ENCODE data around the gene TACC2.
"Not testable (repeated sequence)": the region's sequence is repeated elsewhere in the genome, so short reads cannot be mapped to it uniquely, and the experiment has no call there.

Gene TACC2

DNA sequence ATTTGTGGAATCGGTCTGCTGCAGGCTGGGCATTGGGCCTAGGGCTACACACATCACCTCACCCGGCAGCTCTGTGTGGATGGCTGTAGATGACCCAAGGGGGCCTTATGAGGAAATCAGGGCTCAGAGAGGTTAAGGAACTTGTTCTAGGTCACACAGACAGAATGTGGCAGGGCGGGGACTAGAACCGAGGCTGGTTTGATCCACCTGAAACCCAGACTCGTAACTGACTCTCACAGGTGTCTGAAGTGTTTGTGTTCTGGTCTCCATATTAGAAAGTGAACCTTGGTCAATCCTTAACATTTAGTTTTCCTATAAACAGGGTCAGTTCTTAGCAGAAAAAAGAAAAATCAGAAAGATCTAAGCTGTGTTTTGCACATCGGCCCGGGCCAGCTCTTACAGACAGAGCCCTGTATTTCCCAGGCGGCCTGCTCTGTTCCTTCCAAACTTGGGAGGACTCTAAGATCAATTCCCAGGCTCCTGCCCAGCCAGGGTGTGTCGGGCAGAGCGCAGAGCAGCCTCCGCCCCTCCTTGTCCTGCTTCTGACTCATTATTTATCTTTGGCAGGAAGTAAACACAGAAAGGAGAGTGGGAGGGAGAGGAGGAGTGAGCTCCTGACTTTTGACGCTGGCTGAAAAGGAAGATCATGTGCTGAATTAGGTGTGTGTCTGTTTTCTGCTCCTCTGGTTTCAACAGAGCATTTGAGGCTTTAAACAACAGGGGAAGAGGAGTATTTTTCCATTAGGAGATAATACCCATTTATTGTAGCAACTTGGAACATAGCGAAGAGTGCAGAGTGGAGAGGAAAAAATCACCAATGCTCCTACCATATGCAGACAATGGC lies 74.1 kb downstream of the TACC2 start:
- ATAC-seq: peak; percentile 99
- TF ChIP-seq, protein P1, sequence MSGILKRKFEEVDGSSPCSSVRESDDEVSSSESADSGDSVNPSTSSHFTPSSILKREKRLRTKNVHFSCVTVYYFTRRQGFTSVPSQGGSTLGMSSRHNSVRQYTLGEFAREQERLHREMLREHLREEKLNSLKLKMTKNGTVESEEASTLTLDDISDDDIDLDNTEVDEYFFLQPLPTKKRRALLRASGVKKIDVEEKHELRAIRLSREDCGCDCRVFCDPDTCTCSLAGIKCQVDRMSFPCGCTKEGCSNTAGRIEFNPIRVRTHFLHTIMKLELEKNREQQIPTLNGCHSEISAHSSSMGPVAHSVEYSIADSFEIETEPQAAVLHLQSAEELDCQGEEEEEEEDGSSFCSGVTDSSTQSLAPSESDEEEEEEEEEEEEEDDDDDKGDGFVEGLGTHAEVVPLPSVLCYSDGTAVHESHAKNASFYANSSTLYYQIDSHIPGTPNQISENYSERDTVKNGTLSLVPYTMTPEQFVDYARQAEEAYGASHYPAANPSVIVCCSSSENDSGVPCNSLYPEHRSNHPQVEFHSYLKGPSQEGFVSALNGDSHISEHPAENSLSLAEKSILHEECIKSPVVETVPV (CRISPR knock-in tag; IDR thresholded peaks at IDR 0.05): no peak
- TF ChIP-seq ARNTL (CRISPR knock-in tag; IDR thresholded peaks at IDR 0.05; ENCODE audit: borderline replicate concordance, low read depth): no peak
- no peak for TF ChIP-seq BACH2 (CRISPR knock-in tag; IDR thresholded peaks at IDR 0.05; ENCODE audit: borderline replicate concordance)
- TF ChIP-seq ZC3H10 (CRISPR knock-in tag; IDR thresholded peaks at IDR 0.05): no peak
- no peak for TF ChIP-seq SNAI2 (CRISPR knock-in tag; IDR thresholded peaks at IDR 0.05)
- TF ChIP-seq TOX (CRISPR knock-in tag; IDR thresholded peaks at IDR 0.05; ENCODE audit: borderline replicate concordance): no peak
- no peak for TF ChIP-seq ESRRG (CRISPR knock-in tag; IDR thresholded peaks at IDR 0.05)
- no peak for TF ChIP-seq TCF4 (CRISPR knock-in tag; IDR thresholded peaks at IDR 0.05; ENCODE audit: borderline replicate concordance)
- TF ChIP-seq ZFP30 (CRISPR knock-in tag; IDR thresholded peaks at IDR 0.05): no peak
- no peak for TF ChIP-seq CSDC2 (CRISPR knock-in tag; IDR thresholded peaks at IDR 0.05)
- TF ChIP-seq OSR1 (CRISPR knock-in tag; IDR thresholded peaks at IDR 0.05): no peak

DNA sequence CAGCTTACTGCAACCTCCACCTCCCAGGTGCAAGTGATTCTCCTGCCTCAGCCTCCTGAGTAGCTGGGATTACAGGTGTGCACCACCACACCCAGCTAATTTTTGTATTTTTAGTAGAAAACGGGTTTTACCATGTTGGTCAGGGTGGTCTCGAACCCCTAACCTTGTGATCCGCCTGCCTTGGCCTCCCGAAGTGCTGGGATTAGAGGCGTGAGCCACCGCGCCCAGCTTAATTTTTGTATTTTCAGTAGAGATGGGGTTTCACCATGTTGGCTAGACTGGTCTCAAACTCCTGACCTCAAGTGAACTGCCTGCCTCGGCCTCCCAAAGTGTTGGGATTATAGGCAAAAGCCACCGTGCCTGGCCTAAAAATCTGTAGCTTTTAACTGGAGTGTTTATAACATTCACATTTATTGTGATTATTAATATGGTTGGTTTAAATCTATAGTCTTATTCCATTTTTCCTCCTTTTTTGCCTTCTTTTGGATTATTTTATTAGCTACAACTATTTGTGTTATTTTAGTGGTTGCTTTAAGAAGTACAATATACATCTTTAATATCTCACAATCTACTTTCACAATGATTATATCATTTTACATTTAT lies 77.5 kb downstream of the TACC2 start:
- ATAC-seq: not testable (repeated sequence)

DNA sequence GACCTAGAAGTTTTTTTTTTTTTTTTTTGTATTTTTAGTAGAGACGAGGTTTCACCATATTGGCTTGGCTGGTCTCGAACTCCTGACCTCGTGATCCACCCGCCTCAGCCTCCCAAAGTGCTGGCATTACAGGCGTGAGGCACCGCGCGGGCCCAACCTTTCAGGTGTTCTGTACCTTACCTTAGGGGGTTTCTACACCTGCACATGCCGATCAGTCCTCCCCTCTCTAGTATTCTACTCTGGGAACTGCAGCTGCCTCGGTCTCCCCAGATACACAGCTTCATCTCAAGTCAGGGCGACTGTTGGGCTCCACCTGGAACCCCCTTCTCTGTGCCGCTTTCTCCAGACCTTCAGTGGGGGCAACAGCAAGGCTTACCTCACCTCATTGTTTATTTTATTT lies 79.9 kb downstream of the TACC2 start:
- TF ChIP-seq ZC3H10 (CRISPR knock-in tag; IDR thresholded peaks at IDR 0.05) (no peak), ZFP30 (CRISPR knock-in tag; IDR thresholded peaks at IDR 0.05) (no peak), TCF4 (CRISPR knock-in tag; IDR thresholded peaks at IDR 0.05; ENCODE audit: borderline replicate concordance) (no peak), GLIS3 (CRISPR knock-in tag; IDR thresholded peaks at IDR 0.05) (no peak), ARNTL (CRISPR knock-in tag; IDR thresholded peaks at IDR 0.05; ENCODE audit: borderline replicate concordance, low read depth) (no peak), TOX (CRISPR knock-in tag; IDR thresholded peaks at IDR 0.05; ENCODE audit: borderline replicate concordance) (no peak), ZFP3 (CRISPR knock-in tag; IDR thresholded peaks at IDR 0.05) (no peak), RARB (CRISPR knock-in tag; IDR thresholded peaks at IDR 0.05) (no peak), OSR1 (CRISPR knock-in tag; IDR thresholded peaks at IDR 0.05) (no peak), ZNF565 (CRISPR knock-in tag; conservative IDR thresholded peaks at IDR 0.05; ENCODE audit: low read depth) (no peak), ISL1 (CRISPR knock-in tag; IDR thresholded peaks at IDR 0.05) (no peak), ZNF8 (CRISPR knock-in tag; IDR thresholded peaks at IDR 0.05) (no peak), PPARA (CRISPR knock-in tag; IDR thresholded peaks at IDR 0.05; ENCODE audit: borderline replicate concordance) (no peak), CSDC2 (CRISPR knock-in tag; IDR thresholded peaks at IDR 0.05) (no peak), ESRRG (CRISPR knock-in tag; IDR thresholded peaks at IDR 0.05) (no peak), BACH2 (CRISPR knock-in tag; IDR thresholded peaks at IDR 0.05; ENCODE audit: borderline replicate concordance) (no peak)
- TF ChIP-seq, protein P1 (CRISPR knock-in tag; IDR thresholded peaks at IDR 0.05): no peak
- TF ChIP-seq, protein P2, sequence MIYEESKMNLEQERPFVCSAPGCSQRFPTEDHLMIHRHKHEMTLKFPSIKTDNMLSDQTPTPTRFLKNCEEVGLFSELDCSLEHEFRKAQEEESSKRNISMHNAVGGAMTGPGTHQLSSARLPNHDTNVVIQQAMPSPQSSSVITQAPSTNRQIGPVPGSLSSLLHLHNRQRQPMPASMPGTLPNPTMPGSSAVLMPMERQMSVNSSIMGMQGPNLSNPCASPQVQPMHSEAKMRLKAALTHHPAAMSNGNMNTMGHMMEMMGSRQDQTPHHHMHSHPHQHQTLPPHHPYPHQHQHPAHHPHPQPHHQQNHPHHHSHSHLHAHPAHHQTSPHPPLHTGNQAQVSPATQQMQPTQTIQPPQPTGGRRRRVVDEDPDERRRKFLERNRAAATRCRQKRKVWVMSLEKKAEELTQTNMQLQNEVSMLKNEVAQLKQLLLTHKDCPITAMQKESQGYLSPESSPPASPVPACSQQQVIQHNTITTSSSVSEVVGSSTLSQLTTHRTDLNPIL (CRISPR knock-in tag; IDR thresholded peaks at IDR 0.05; ENCODE audit: low read depth): no peak
- TF ChIP-seq, protein P3, sequence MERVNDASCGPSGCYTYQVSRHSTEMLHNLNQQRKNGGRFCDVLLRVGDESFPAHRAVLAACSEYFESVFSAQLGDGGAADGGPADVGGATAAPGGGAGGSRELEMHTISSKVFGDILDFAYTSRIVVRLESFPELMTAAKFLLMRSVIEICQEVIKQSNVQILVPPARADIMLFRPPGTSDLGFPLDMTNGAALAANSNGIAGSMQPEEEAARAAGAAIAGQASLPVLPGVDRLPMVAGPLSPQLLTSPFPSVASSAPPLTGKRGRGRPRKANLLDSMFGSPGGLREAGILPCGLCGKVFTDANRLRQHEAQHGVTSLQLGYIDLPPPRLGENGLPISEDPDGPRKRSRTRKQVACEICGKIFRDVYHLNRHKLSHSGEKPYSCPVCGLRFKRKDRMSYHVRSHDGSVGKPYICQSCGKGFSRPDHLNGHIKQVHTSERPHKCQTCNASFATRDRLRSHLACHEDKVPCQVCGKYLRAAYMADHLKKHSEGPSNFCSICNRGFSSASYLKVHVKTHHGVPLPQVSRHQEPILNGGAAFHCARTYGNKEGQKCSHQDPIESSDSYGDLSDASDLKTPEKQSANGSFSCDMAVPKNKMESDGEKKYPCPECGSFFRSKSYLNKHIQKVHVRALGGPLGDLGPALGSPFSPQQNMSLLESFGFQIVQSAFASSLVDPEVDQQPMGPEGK (CRISPR knock-in tag; IDR thresholded peaks at IDR 0.05; ENCODE audit: borderline replicate concordance): no peak
- ATAC-seq: no peak

DNA sequence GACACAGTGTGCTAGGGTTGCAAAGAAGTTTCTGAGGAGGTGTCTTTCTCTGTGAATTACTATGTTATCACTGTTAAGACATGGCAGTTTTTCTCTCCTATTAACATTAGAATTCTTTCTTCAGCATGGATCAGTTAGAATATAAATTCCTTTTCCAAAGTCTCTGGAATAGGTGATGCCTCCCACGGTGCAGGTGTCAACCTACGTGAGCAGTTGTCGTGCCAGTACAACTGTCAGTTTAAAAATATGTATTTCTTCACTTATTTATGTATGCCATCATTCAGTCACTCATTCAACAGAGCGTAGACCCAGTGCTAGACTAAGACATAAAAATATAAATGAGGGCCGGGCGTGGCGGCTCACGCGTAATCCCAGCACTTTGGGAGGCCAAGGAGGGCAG lies 83.5 kb downstream of the TACC2 start:
- TF ChIP-seq, protein P1 (CRISPR knock-in tag; IDR thresholded peaks at IDR 0.05): no peak
- TF ChIP-seq ESRRG (CRISPR knock-in tag; IDR thresholded peaks at IDR 0.05) (no peak), ZC3H10 (CRISPR knock-in tag; IDR thresholded peaks at IDR 0.05) (no peak), ZFP3 (CRISPR knock-in tag; IDR thresholded peaks at IDR 0.05) (no peak), ARNTL (CRISPR knock-in tag; IDR thresholded peaks at IDR 0.05; ENCODE audit: borderline replicate concordance, low read depth) (no peak), GLIS3 (CRISPR knock-in tag; IDR thresholded peaks at IDR 0.05) (no peak), BACH2 (CRISPR knock-in tag; IDR thresholded peaks at IDR 0.05; ENCODE audit: borderline replicate concordance) (no peak), CSDC2 (CRISPR knock-in tag; IDR thresholded peaks at IDR 0.05) (no peak), ZNF8 (CRISPR knock-in tag; IDR thresholded peaks at IDR 0.05) (no peak), TOX (CRISPR knock-in tag; IDR thresholded peaks at IDR 0.05; ENCODE audit: borderline replicate concordance) (no peak)
- TF ChIP-seq, protein P4, sequence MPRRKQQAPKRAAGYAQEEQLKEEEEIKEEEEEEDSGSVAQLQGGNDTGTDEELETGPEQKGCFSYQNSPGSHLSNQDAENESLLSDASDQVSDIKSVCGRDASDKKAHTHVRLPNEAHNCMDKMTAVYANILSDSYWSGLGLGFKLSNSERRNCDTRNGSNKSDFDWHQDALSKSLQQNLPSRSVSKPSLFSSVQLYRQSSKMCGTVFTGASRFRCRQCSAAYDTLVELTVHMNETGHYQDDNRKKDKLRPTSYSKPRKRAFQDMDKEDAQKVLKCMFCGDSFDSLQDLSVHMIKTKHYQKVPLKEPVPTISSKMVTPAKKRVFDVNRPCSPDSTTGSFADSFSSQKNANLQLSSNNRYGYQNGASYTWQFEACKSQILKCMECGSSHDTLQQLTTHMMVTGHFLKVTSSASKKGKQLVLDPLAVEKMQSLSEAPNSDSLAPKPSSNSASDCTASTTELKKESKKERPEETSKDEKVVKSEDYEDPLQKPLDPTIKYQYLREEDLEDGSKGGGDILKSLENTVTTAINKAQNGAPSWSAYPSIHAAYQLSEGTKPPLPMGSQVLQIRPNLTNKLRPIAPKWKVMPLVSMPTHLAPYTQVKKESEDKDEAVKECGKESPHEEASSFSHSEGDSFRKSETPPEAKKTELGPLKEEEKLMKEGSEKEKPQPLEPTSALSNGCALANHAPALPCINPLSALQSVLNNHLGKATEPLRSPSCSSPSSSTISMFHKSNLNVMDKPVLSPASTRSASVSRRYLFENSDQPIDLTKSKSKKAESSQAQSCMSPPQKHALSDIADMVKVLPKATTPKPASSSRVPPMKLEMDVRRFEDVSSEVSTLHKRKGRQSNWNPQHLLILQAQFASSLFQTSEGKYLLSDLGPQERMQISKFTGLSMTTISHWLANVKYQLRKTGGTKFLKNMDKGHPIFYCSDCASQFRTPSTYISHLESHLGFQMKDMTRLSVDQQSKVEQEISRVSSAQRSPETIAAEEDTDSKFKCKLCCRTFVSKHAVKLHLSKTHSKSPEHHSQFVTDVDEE (CRISPR knock-in tag; IDR thresholded peaks at IDR 0.05): no peak
- ATAC-seq: no peak

All from SK-N-SH treated with all-trans-retinoic acid at 6 μM for 48 hours (cell line).